DOHH2 (cell line): ENCODE results near the gene MEIS2.

Experiments used
- H3F3A ChIP-seq: fragments of 200-600 bp; sonication (generic), shearing (Covaris generic); 2 replicates; pipeline ENCODE4 v1.6.0; 2016; ENCODE audit warnings: antibody characterized with exemption, mild to moderate bottlenecking; ENCODE audit not compliant: control insufficient read depth, insufficient read depth
- H3K27ac ChIP-seq: fragments of 200-600 bp; sonication (generic); 2 replicates; pipeline ENCODE4 v1.5.1; 2014; ENCODE audit warnings: low read depth, mild to moderate bottlenecking, low read length, moderate library complexity
- H3K27me3 ChIP-seq: fragments of 200-600 bp; sonication (generic); 2 replicates; pipeline ENCODE4 v1.6.1; 2014; ENCODE audit warnings: mild to moderate bottlenecking, low read length, mixed read lengths; ENCODE audit not compliant: control insufficient read depth
- H3K36me3 ChIP-seq: fragments of 200-600 bp; sonication (generic); 2 replicates; pipeline ENCODE4 v1.6.1; 2014; ENCODE audit warnings: mild to moderate bottlenecking, low read length, moderate library complexity, mixed read lengths; ENCODE audit not compliant: control insufficient read depth
- H3K4me1 ChIP-seq: fragments of 200-600 bp; sonication (generic); 2 replicates; pipeline ENCODE4 v1.6.1; 2014; ENCODE audit warnings: mild to moderate bottlenecking, low read length, mixed read lengths; ENCODE audit not compliant: control insufficient read depth
- H3K4me2 ChIP-seq: fragments of 200-600 bp; sonication (generic); 2 replicates; pipeline ENCODE4 v1.6.0; 2014; ENCODE audit warnings: mild to moderate bottlenecking, low read length, moderate library complexity
- H3K4me3 ChIP-seq: fragments of 200-600 bp; sonication (generic); 2 replicates; pipeline ENCODE4 v1.5.1; 2014; ENCODE audit warnings: mild to moderate bottlenecking, low read length, mixed read lengths
- H3K79me2 ChIP-seq: fragments of 200-600 bp; sonication (generic); 2 replicates; pipeline ENCODE4 v1.6.1; 2014; ENCODE audit warnings: mild to moderate bottlenecking, low read length, mixed read lengths; ENCODE audit not compliant: control insufficient read depth
- H3K9me2 ChIP-seq: fragments of 200-600 bp; sonication (generic); replicated peaks from 2 replicates; pipeline ENCODE4 v1.6.1; 2014; ENCODE audit warnings: mild to moderate bottlenecking, low read length, mixed read lengths; ENCODE audit not compliant: control insufficient read depth
- H3K9me3 ChIP-seq: fragments of 200-600 bp; sonication (generic); 2 replicates; pipeline ENCODE4 v1.6.1; 2014; ENCODE audit warnings: antibody characterized with exemption, low read length, mixed read lengths; ENCODE audit not compliant: control insufficient read depth, insufficient read depth
- H4K20me1 ChIP-seq: fragments of 200-600 bp; sonication (generic); 2 replicates; pipeline ENCODE4 v1.6.0; 2014; ENCODE audit warnings: low read depth, mild to moderate bottlenecking, antibody characterized with exemption, low read length, moderate library complexity; ENCODE audit not compliant: control insufficient read depth, insufficient read depth
- CTCF ChIP-seq: fragments of 200-600 bp; sonication (generic); IDR thresholded peaks from one replicate; pipeline ENCODE4 v1.5.1; 2014; ENCODE audit warnings: antibody characterized with exemption, mild to moderate bottlenecking, low read depth, low read length; ENCODE audit not compliant: poor library complexity, severe bottlenecking
- EZH2phosphoT487 ChIP-seq: fragments of 200-600 bp; sonication (generic); IDR thresholded peaks from 2 replicates; pipeline ENCODE4 v1.6.1; 2017; ENCODE audit warnings: borderline replicate concordance, mild to moderate bottlenecking, antibody characterized with exemption, low read length, moderate library complexity, mixed read lengths

Gene MEIS2

GRCh38 chr15:36863570-36863969 is 236.8 kb downstream of the MEIS2 start:
- Histone ChIP-seq H3K9me2 (no peaks in the 10 kb centered on the region), H3K27ac (no peak overlapping the region), H4K20me1 (no peaks in the 10 kb centered on the region)

DNA sequence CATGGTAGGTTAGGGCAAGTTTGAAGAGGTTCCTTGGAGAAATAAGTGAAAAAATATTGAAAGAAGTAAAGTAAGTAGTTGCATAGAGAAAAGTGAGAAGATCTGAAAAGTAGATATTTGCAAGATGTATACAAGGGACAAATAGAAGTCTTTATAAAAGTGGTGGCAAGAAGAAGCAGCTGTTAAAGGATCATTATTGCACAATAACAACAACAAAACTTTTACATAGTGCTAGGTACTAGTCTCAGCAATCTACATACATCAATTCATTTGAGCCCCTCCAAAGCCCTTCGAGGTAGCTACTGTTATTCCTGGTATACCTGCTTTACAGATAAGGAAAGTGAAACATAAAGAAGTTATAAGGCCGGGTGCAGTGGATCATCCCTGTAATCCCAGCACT is 239.6 kb downstream of the MEIS2 start:
- Histone ChIP-seq H3K9me3 (no peaks in the 10 kb centered on the region), H3F3A (no peaks in the 10 kb centered on the region), H3K27ac (no peak overlapping the region), H3K36me3 (no peaks in the 10 kb centered on the region), H3K79me2 (no peaks in the 10 kb centered on the region), H3K9me2 (no peaks in the 10 kb centered on the region; the same call in 1 of the 2 replicates), H3K4me2 (no peak overlapping the region), H3K4me3 (no peak overlapping the region), H4K20me1 (no peaks in the 10 kb centered on the region), H3K27me3 (peaks cover 12% of the 10 kb centered on the region), H3K4me1 (no peaks in the 10 kb centered on the region)
- no peak for TF ChIP-seq CTCF
- no peak for TF ChIP-seq EZH2phosphoT487

More at GRCh38 chr15:36863570-36863969, 236.8 kb downstream of the MEIS2 start:
- TF ChIP-seq EZH2phosphoT487, result no peak
- no peak for TF ChIP-seq CTCF
- Histone ChIP-seq H3K27me3 (peaks cover 14% of the 10 kb centered on the region), H3K4me2 (no peak overlapping the region), H3F3A (no peaks in the 10 kb centered on the region), H3K9me3 (no peaks in the 10 kb centered on the region), H3K4me3 (no peak overlapping the region), H3K4me1 (no peaks in the 10 kb centered on the region), H3K79me2 (no peaks in the 10 kb centered on the region), H3K36me3 (no peaks in the 10 kb centered on the region)

DNA sequence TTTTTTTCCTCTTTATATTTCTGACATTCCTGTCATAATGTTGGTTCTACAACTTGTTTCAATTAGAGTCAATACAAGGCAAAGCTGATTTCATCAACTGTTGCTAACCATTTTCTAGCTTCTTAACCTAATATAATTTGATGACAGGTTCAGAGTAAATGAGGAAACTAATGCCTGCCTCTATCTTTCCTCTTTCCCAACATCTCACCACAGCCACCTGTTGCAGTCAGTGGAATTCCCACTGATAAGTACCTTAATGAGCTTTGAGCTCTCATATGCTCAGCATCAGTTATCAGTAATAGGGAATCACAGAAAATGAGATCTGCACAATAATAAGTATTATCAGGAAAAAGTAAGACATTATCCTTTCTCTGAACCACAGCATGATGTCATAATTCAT is 241.9 kb downstream of the MEIS2 start:
- H3K9me2 ChIP-seq, result no peaks in the 10 kb centered on the region; the same call in 1 of the 2 replicates
- H3K9me3 ChIP-seq, result no peaks in the 10 kb centered on the region
- no peaks in the 10 kb centered on the region for H4K20me1 ChIP-seq
- no peaks in the 10 kb centered on the region for H3K79me2 ChIP-seq
- H3K27ac ChIP-seq, result no peak overlapping the region
- H3K4me2 ChIP-seq, result no peak overlapping the region
- no peaks in the 10 kb centered on the region for H3F3A ChIP-seq
- TF ChIP-seq CTCF, result no peak
- no peak for TF ChIP-seq EZH2phosphoT487
- H3K36me3 ChIP-seq, result no peaks in the 10 kb centered on the region
- H3K4me1 ChIP-seq, result no peaks in the 10 kb centered on the region
- no peak overlapping the region for H3K4me3 ChIP-seq
- H3K27me3 ChIP-seq, result peaks cover 13% of the 10 kb centered on the region
